ENCODE results near the gene KLF15.

Gene KLF15

GRCh38 chr3:126396536-126396935 lies 39.3 kb upstream of the KLF15 start:
- TF ChIP-seq TAF1 (IDR thresholded peaks at IDR 0.05; ENCODE audit: borderline replicate concordance, insufficient read depth, low read length) (no peak), FOXP2 (optimal IDR thresholded peaks at IDR 0.05; ENCODE audit: borderline replicate concordance, extremely low read depth, extremely low read length, insufficient read depth) (no peak), REST (IDR thresholded peaks at IDR 0.05; ENCODE audit: insufficient read depth in 1 of 2, low read depth in 2 of 2, low read length in 2 of 2) (no peak), SIN3A (IDR thresholded peaks at IDR 0.05; ENCODE audit: borderline replicate concordance, insufficient read depth, low read length) (no peak), POLR2AphosphoS5 (IDR thresholded peaks at IDR 0.05; ENCODE audit: low read depth, low read length) (no peak)

DNA sequence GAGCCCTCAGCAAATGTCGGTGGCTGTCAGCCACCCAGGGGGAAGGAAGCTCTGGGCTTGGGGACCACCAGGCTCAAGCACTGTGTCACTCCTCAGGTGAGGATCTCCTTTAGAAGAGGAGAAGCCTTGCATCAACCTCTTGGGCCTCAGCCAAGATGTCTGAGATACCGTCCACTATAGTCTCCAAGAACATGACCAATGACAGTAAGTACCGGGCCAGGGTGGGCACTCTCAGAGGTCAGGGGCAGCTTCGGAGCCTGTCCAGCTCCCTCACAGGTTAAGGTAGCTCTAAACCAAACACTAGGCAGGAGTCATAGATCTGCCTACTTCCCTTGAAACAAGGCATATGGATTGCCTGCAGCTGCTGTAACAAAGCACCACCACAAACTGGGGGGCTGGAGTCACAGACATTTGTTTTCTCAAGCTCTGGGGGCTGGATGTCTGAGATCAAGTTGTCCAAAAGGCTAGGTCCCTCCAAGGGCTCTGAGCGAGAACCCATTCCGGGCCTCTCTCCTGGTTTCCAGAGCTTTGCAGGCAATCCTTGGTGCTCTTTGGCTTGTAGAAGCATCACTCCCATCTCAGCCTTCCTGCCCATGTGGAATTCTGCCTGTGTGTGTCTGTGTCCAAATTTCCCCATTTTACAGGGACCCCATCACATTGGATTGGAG lies 38.8 kb upstream of the KLF15 start:
- no peak for TF ChIP-seq FOXP2 (optimal IDR thresholded peaks at IDR 0.05; ENCODE audit: borderline replicate concordance, extremely low read depth, extremely low read length, insufficient read depth)
- no peak for TF ChIP-seq REST (IDR thresholded peaks at IDR 0.05; ENCODE audit: insufficient read depth in 1 of 2, low read depth in 2 of 2, low read length in 2 of 2)
- no peak for TF ChIP-seq TAF1 (IDR thresholded peaks at IDR 0.05; ENCODE audit: borderline replicate concordance, insufficient read depth, low read length)
- no peak for TF ChIP-seq POLR2AphosphoS5 (IDR thresholded peaks at IDR 0.05; ENCODE audit: low read depth, low read length)
- no peak for TF ChIP-seq SIN3A (IDR thresholded peaks at IDR 0.05; ENCODE audit: borderline replicate concordance, insufficient read depth, low read length)

DNA sequence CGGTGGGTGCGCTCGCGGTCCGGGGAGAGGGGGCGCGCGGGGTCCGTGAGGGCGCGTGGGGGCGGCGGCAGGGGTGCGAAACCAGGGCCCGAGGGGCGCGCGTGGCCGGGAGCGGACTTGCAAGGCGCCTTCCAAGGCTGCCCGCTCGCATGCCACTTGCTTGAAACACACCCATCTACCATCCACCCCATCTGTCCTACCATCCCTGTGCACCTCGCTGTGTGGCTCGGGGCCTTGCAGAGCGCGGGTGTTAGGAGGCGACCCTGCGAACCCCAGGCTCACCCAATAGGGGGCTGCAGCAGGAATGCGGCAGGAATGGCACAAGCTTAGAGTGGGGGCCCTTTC lies 37.7 kb upstream of the KLF15 start:
- TF ChIP-seq FOXP2 (optimal IDR thresholded peaks at IDR 0.05; ENCODE audit: borderline replicate concordance, extremely low read depth, extremely low read length, insufficient read depth) (no peak), TAF1 (IDR thresholded peaks at IDR 0.05; ENCODE audit: borderline replicate concordance, insufficient read depth, low read length) (no peak), REST (IDR thresholded peaks at IDR 0.05; ENCODE audit: insufficient read depth in 1 of 2, low read depth in 2 of 2, low read length in 2 of 2) (no peak), SIN3A (IDR thresholded peaks at IDR 0.05; ENCODE audit: borderline replicate concordance, insufficient read depth, low read length) (no peak), POLR2AphosphoS5 (IDR thresholded peaks at IDR 0.05; ENCODE audit: low read depth, low read length) (no peak)

DNA sequence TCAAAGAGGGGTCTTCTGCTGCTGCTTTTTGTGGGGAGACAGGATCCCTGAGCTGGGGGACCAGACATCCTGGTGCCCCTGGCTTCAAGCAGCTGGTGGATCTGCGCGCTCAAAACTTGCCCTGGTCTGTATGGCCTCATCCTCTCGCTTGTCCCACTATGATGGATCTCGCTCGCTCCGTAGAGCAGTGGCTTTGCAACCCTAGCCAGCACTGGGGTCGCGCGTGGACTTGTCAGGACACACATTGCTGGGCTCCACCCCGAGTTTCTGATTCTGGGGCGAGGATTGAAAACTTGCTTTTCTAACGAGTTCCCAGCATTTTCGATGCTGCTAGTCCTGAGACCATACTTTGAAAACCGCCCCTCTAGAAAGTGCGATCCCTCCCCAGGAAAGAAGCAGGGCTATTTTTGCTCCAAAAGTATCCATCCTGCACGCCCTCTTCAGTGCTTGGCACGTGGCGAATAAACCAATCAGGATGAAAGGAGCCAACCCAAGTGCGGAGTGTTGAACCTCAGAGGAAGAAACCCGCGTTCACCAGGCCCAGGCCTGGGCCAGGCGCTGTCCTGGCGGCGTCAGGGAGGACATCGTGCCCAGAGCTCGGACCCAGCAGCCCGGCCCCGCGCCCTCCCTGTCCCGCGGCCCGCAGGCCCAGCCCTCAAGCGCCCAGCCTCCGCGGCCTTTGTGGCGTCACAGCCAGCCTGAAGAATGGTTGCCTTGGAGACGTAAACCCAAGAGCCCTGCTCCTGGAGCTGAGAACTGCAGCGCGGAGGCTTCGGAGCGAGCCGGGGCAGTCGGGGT lies 37.2 kb upstream of the KLF15 start, which contains the start of gene CFAP100:
Gene CFAP100 (plus strand): TSS at position 731 of the 798 bp plus-strand sequence. CDS start 1,092 bp downstream, outside the sequence.
- TF ChIP-seq FOXP2 (optimal IDR thresholded peaks at IDR 0.05; ENCODE audit: borderline replicate concordance, extremely low read depth, extremely low read length, insufficient read depth) (no peak), REST (IDR thresholded peaks at IDR 0.05; ENCODE audit: insufficient read depth in 1 of 2, low read depth in 2 of 2, low read length in 2 of 2) (no peak), TAF1 (IDR thresholded peaks at IDR 0.05; ENCODE audit: borderline replicate concordance, insufficient read depth, low read length) (no peak), POLR2AphosphoS5 (IDR thresholded peaks at IDR 0.05; ENCODE audit: low read depth, low read length) (no peak), SIN3A (IDR thresholded peaks at IDR 0.05; ENCODE audit: borderline replicate concordance, insufficient read depth, low read length) (no peak)

Data from PFSK-1 (cell line).